ENCODE data around the gene CENPM.

The CENPM gene

GRCh38 chr22:41946629-41947423 lies at the start of gene CENPM:
CENPM (minus strand) TSS chr22:41947152; CDS start chr22:41947076, 76 bp downstream.
- no peak for TF ChIP-seq GATA3 (IDR thresholded peaks at IDR 0.05; ENCODE audit: low read depth, low read length)
- no peak for TF ChIP-seq GATA2 (IDR thresholded peaks at IDR 0.05; ENCODE audit: low read depth, low read length)

GRCh38 chr22:41995211-41995610 lies 48.3 kb upstream of the CENPM start:
- TF ChIP-seq GATA3 (IDR thresholded peaks at IDR 0.05; ENCODE audit: low read depth, low read length), result no peak
- TF ChIP-seq GATA2 (IDR thresholded peaks at IDR 0.05; ENCODE audit: low read depth, low read length), result no peak

DNA sequence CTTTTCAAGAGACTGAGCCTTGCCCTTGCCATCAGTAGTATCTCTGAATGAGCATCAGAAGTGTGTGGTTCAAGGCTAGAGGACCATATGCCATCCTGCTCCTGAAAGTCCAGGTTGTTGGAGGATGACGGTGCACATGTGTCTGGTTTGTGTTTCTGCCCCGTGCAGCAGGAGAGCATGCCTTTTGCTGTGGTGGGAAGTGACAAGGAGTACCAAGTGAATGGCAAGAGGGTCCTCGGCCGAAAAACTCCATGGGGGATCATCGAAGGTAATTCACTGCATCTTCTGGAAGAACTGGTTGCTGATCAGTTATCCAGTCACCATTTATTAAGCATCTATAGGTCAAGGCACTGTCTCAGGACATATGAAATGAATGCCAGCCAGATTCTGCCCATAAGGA lies 45.5 kb upstream of the CENPM start:
- TF ChIP-seq GATA3 (IDR thresholded peaks at IDR 0.05; ENCODE audit: low read depth, low read length) (no peak), GATA2 (IDR thresholded peaks at IDR 0.05; ENCODE audit: low read depth, low read length) (no peak)

DNA sequence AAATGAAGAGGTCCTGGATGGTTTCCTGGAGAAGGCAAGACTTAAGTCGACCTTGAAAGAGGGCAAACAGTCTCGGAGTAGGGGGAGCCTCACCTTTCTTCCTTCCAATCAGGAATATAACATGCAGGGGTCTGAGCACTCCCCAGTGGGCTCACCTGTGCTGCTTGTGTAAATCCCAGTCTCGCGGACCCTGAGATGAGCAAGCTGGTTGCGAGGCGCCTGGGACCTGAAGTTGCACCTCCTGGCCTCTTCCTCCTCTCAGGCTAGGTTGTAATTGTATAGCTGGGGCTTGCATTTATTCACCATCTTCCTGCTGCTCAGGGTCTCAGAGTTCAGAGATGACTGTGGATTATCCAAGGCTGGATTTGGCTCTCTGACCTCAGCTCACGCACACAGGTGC lies 44.2 kb upstream of the CENPM start:
- TF ChIP-seq GATA3 (IDR thresholded peaks at IDR 0.05; ENCODE audit: low read depth, low read length) (no peak), GATA2 (IDR thresholded peaks at IDR 0.05; ENCODE audit: low read depth, low read length) (no peak)

DNA sequence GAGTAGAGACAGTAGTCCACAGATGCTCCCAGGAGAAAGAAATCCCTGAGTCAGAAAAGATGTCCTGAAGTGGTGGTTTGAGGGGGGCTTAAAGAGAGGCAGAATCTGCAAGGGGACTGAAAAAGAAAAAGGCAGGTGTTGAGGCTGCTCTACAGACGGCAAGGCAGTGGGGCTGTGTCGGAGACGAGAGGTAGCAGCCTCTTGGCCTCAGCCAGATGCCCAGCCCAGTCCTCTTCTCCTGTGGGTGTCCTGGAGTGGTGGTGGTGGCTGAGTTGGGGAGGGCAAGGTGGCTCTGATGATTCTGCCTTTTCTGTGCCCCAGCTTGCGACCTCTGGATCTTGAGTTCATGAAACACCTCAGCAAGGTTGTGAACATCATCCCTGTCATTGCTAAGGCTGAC lies 42.3 kb upstream of the CENPM start:
- TF ChIP-seq GATA3 (IDR thresholded peaks at IDR 0.05; ENCODE audit: low read depth, low read length) (no peak), GATA2 (IDR thresholded peaks at IDR 0.05; ENCODE audit: low read depth, low read length) (no peak)

DNA sequence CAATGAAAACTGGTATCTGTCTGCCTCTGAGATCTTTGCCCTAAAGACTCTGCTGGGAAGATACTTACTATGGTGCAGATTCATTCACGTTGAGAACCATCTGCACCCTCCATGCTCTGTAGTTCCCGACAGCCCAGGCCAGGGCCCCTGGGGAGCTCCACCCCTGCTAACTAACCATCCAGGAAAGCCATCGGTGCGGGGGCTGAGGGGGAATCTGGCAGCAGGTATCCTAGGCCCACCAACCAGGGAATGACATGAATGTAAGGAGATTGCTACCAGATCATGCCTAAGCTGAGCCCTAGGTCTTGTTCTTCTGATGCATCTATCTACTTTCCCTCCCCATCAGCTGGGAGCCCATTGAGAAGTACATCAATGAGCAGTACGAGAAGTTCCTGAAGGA lies 40.3 kb upstream of the CENPM start:
- TF ChIP-seq GATA3 (IDR thresholded peaks at IDR 0.05; ENCODE audit: low read depth, low read length), result no peak
- no peak for TF ChIP-seq GATA2 (IDR thresholded peaks at IDR 0.05; ENCODE audit: low read depth, low read length)

DNA sequence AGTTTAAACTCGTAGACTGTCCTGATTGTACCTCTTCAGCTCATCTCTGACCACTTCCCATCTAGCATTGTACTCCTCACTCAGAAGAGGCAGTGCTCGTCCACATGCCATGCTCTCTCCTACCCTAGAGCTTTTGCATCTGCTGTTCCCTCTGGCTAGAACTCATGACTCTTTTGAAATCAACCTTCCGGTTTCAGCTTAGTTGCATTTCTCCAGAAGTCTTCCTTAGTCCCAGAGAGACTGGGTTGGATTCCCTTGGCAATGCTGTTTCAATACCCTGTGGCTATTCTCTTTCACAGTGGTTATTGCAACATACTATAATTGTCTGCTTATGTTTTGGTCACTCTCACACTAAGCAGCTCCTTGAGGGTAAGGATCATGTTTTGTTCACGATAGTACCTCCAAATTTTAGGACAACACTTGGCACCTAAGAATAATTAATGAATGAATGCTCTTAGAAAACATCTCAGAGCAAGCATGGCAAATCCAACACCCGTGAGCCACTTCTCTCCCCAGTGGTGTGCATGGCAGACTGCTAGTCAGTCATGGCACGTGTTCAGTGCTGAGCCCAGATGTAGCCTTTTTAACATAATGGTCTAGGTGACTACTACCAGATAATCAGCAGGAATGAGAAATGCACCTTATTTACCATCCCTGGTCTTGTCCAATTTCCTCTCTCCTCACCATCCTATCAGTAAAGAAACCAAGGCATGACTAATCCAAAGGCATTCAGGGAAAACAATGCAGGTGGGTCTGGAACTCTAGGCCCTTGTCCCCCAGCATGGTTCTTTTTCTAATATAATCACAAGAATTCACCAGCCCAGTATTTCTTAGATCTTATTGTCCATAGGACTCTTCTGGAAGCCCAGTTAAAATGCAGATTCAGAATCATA lies 36.8 kb upstream of the CENPM start:
- TF ChIP-seq GATA2 (IDR thresholded peaks at IDR 0.05; ENCODE audit: low read depth, low read length), result no peak
- no peak for TF ChIP-seq GATA3 (IDR thresholded peaks at IDR 0.05; ENCODE audit: low read depth, low read length)

GRCh38 chr22:41982865-41983264 lies 35.9 kb upstream of the CENPM start:
- no peak for TF ChIP-seq GATA3 (IDR thresholded peaks at IDR 0.05; ENCODE audit: low read depth, low read length)
- TF ChIP-seq GATA2 (IDR thresholded peaks at IDR 0.05; ENCODE audit: low read depth, low read length), result no peak

GRCh38 chr22:41979423-41980250 lies 32.7 kb upstream of the CENPM start:
- no peak for TF ChIP-seq GATA2 (IDR thresholded peaks at IDR 0.05; ENCODE audit: low read depth, low read length)
- TF ChIP-seq GATA3 (IDR thresholded peaks at IDR 0.05; ENCODE audit: low read depth, low read length), result no peak

DNA sequence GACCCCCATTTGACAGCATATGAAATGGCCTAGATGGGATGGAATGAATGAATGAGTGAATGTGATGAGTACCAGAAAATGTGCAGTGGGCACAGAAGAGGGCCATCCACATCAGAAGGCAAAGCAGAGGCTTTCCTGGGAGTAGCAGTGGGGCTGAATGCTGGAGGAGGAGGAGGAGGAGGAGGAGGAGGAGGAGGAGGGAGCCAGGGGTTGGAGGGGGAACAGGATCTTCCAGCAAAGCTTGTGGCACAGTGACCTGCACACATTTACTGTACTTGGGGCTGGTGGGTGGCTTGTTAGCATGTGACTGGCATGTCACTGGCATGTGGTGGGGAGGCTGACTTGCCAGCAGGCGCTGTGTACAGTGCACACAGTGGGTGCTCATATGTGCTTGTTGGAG lies 31.8 kb upstream of the CENPM start:
- TF ChIP-seq GATA3 (IDR thresholded peaks at IDR 0.05; ENCODE audit: low read depth, low read length) (no peak), GATA2 (IDR thresholded peaks at IDR 0.05; ENCODE audit: low read depth, low read length) (no peak)

DNA sequence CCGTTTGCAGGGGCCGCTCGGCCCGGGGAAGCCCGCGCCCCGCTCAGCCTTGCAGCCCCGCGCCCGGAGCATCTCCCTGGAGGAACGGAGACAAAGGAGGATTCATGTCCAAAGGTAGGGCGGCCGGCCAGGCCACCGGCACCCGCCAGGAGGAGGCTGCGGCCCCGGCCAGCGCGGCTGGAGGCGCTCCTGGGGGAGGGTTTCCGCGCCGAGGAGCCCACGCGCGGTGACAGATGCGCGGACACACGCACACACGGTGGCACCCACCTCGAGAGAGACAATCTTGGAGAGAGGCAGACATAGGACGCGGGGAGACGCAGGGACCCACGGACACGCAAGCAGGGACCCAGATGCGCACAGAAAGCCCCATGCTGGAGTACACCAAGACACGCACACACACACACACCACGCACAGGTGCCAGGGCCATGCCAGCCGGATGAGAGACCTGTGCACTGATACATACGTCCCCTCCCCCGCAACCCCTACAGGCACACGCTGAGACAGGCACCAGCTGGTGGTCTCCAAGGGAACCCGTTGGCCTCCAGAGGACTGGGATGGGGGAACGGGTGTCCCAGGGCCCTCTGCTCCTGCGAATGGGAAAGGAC lies 30.1 kb upstream of the CENPM start:
- no peak for TF ChIP-seq GATA2 (IDR thresholded peaks at IDR 0.05; ENCODE audit: low read depth, low read length)
- TF ChIP-seq GATA3 (IDR thresholded peaks at IDR 0.05; ENCODE audit: low read depth, low read length), result no peak

DNA sequence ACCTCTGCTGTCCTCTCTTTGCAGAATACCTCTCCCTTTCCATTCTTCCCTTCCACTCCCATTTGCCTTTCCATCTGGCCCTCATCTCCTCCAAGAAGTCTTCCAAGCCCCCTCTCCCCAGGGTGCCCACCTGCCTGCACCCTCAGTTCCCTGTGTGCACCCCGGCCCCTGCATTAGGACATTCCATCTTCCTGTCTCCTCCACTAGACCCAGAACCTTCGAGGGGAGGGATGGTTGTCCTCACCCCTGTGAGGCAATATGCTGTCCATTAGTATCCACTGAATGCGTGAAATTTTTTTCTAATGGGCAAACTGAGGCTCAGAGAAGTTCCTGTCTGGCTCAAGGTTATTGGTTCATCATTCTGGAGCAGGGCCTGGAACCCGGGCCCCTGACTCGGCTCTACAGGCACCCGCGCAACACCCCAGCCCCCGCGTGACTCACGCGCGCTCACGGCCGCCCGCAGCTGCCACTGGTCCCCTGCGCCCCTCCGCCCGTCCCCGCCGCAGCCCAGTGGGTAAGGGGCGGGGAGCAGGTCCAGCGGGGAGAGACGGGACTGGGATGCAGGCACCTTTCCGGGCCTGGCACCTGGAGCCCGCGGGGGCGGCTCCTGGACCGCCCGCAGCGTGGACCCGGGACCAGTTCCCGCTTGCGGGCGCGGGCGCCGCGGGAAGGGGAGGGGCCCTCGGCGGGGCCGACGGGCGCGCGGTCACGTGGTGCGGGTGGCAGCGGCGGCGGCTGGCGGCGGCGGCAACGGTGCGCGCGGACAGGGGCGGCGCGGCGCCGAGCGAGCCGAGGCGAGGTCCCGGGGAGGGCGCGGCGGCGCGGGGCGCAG lies 29.3 kb upstream of the CENPM start:
- no peak for TF ChIP-seq GATA2 (IDR thresholded peaks at IDR 0.05; ENCODE audit: low read depth, low read length)
- TF ChIP-seq GATA3 (IDR thresholded peaks at IDR 0.05; ENCODE audit: low read depth, low read length), result no peak
